A549 (cell line): ENCODE measurements around the gene NRSN2.

ENCODE experiments used
- CHD2 ChIP-seq: fragments of 150-350 bp; IDR thresholded peaks from 2 replicates; pipeline ENCODE4 v1.6.1; 2014; ENCODE audit warnings: low read length; ENCODE audit not compliant: partially characterized antibody
- TF ChIP-seq, protein P1 (sequence below): fragments of >200 bp; sonication (Bioruptor Twin); formaldehyde crosslinking; IDR thresholded peaks from 3 replicates; pipeline ENCODE4 v1.5.1; 2016

DNA sequence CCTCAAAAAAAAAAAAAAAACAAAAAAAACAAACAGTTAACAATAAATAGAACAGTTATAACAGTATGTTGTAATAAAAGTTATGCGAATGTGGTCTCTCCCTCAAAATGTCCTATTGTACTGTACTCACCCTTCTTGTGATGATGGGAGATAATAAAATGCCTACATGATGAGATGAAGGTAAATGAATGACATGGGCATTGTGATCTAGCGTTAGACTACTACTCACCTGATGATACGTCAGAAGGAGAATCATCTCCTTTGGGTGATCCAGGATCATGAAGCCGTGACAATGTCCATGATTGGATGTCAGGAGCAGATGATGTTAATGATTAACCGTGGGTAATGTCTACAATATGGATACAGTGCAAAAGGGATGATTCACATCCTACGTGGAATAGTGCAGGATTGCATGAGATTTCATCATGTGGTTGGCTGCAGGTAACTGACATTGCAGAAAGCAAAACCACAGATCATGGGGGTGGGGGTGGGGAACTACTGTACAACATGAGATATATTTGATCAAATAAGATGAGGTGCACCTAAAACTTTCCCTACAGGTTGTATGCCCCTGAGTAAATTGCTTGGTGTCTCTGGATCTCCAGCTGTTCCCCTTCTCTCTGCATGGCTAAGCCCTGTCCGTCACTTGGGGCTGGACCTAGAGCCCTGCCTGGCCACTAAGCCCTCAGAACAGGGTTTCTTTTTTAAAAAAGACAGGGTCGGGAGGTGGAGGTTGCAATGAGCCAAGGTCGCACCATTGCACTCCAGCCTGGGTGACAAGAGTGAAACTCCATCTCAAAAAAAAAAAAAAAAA, 55.0 kb downstream of the NRSN2 start:
- TF ChIP-seq CHD2, result peak; percentile 72
- TF ChIP-seq, protein P1, sequence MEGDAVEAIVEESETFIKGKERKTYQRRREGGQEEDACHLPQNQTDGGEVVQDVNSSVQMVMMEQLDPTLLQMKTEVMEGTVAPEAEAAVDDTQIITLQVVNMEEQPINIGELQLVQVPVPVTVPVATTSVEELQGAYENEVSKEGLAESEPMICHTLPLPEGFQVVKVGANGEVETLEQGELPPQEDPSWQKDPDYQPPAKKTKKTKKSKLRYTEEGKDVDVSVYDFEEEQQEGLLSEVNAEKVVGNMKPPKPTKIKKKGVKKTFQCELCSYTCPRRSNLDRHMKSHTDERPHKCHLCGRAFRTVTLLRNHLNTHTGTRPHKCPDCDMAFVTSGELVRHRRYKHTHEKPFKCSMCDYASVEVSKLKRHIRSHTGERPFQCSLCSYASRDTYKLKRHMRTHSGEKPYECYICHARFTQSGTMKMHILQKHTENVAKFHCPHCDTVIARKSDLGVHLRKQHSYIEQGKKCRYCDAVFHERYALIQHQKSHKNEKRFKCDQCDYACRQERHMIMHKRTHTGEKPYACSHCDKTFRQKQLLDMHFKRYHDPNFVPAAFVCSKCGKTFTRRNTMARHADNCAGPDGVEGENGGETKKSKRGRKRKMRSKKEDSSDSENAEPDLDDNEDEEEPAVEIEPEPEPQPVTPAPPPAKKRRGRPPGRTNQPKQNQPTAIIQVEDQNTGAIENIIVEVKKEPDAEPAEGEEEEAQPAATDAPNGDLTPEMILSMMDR, result no peak
